IMR-90 (cell line): ENCODE measurements around the gene SLC23A1.

Experiments used
- BHLHE40 ChIP-seq: fragments of 150-350 bp; IDR thresholded peaks from 2 replicates; pipeline ENCODE4 v1.6.1; 2016; ENCODE audit warnings: mild to moderate bottlenecking, low read depth, low read length
- CHD1 ChIP-seq: IDR thresholded peaks from 2 replicates; pipeline ENCODE4 v1.6.1; 2012; ENCODE audit warnings: low read depth, low read length, improper control_type of control experiment
- CTCF ChIP-seq: conservative IDR thresholded peaks from 2 replicates; pipeline ENCODE4 v1.5.1; 2012; ENCODE audit warnings: mild to moderate bottlenecking, low read depth, low read length, improper control_type of control experiment
- FOS ChIP-seq: fragments of 150-350 bp; IDR thresholded peaks from 2 replicates; pipeline ENCODE4 v1.6.1; 2016; ENCODE audit warnings: low read depth, low read length
- MAZ ChIP-seq: IDR thresholded peaks from 2 replicates; pipeline ENCODE4 v1.6.1; 2012; ENCODE audit warnings: low read depth, mild to moderate bottlenecking, low read length, improper control_type of control experiment, moderate library complexity, borderline replicate concordance
- MXI1 ChIP-seq: IDR thresholded peaks from 2 replicates; pipeline ENCODE4 v1.6.1; 2012; ENCODE audit warnings: low read depth, mild to moderate bottlenecking, low read length, moderate library complexity, borderline replicate concordance
- NFE2L2 ChIP-seq: fragments of 150-350 bp; IDR thresholded peaks from 2 replicates; pipeline ENCODE4 v1.6.1; 2016; ENCODE audit warnings: low read depth, mild to moderate bottlenecking, low read length
- RAD21 ChIP-seq: IDR thresholded peaks from 2 replicates; pipeline ENCODE4 v1.6.1; 2012; ENCODE audit warnings: low read length, improper control_type of control experiment
- RCOR1 ChIP-seq: IDR thresholded peaks from 2 replicates; pipeline ENCODE4 v1.6.1; 2012; ENCODE audit warnings: mild to moderate bottlenecking, low read length, improper control_type of control experiment; ENCODE audit not compliant: insufficient replicate concordance
- RFX5 ChIP-seq: IDR thresholded peaks from 2 replicates; pipeline ENCODE4 v1.8.0; 2012; ENCODE audit warnings: low read depth, mild to moderate bottlenecking, low read length, moderate library complexity
- USF2 ChIP-seq: fragments of 150-350 bp; IDR thresholded peaks from 2 replicates; pipeline ENCODE4 v1.6.1; 2017; ENCODE audit warnings: mild to moderate bottlenecking, antibody characterized with exemption, low read length, low read depth

GRCh38 chr5:139340051-139340450 is 43.0 kb downstream of the SLC23A1 start:
- no peak for TF ChIP-seq MAZ
- TF ChIP-seq BHLHE40: no peak
- TF ChIP-seq CTCF: no peak
- no peak for TF ChIP-seq RFX5
- no peak for TF ChIP-seq RCOR1
- no peak for TF ChIP-seq USF2
- TF ChIP-seq MXI1: no peak
- no peak for TF ChIP-seq CHD1
- 0 out of 2 replicates have a peak, but pooled peaks have one; percentile 13 for TF ChIP-seq FOS
- TF ChIP-seq NFE2L2: no peak
- no peak for TF ChIP-seq RAD21
